ENCODE data around the gene GRB2. TPM values are rescaled to one million over a fixed set of nuclear protein-coding genes. Genes with fewer than 3 reads are reported as not detected.
"Not testable (repeated sequence)": the region's sequence is repeated elsewhere in the genome, so short reads cannot be mapped to it uniquely, and the experiment has no call there.

The GRB2 gene
- total RNA-seq, 1 experiment from 2014 or later: 101 TPM

DNA sequence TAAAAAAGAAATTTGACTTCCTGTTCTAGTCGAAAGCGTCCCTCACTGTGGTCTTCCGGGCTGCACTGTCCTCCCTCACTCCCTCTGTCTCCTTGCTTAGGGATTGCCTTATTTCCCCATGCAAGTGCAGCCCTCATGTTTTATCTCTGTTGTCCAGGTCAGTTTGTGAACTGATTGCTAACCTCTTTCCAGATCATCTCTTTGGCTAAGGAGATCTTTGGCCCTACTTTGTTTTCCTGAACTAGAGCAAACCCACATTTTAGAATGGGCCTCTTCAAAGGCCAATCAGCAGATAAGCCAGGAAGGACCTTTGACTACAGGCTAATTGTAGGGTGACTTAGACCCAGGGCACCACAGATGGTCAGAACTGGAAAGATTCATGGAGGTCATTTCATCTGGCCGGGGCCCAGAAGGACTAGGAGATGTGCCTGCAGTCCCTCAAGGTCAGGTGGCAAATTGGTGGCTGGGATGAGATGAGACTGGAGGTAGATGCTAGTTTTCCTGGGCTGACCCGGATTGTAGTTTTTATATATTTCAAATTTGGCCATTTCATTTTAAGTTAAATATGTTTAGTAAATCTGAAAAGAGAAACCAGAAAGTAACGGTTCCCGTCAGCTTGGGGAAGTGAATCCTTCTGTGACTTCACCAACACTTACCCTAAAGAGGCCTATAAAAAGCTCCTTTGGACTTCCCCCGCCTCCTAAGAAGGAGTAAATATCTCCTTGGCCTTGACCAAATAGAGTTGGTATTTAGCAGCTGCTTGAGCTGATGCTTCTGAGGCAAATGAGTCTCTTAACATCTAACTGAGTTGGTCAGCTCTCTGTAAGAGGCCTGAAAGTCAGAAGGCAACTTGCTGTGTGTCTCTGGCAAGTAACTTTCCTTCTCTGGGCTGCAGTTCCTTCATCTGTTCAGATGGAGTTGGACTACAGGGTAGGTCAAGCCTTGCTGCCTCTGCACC, 110.0 kb downstream of the GRB2 start:
- no peaks in the 10 kb centered on the region for H3K9me3 ChIP-seq (ENCODE audit: low read depth, low read length, poor library complexity, severe bottlenecking)
- CTCF ChIA-PET: no interaction called here
- no peak for TF ChIP-seq EZH2 (IDR thresholded peaks at IDR 0.05; ENCODE audit: borderline replicate concordance, low read depth, low read length, poor library complexity, severe bottlenecking)
- TF ChIP-seq, protein P1, sequence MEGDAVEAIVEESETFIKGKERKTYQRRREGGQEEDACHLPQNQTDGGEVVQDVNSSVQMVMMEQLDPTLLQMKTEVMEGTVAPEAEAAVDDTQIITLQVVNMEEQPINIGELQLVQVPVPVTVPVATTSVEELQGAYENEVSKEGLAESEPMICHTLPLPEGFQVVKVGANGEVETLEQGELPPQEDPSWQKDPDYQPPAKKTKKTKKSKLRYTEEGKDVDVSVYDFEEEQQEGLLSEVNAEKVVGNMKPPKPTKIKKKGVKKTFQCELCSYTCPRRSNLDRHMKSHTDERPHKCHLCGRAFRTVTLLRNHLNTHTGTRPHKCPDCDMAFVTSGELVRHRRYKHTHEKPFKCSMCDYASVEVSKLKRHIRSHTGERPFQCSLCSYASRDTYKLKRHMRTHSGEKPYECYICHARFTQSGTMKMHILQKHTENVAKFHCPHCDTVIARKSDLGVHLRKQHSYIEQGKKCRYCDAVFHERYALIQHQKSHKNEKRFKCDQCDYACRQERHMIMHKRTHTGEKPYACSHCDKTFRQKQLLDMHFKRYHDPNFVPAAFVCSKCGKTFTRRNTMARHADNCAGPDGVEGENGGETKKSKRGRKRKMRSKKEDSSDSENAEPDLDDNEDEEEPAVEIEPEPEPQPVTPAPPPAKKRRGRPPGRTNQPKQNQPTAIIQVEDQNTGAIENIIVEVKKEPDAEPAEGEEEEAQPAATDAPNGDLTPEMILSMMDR (conservative IDR thresholded peaks at IDR 0.05; ENCODE audit: low read depth, low read length): no peak
- H3K4me3 ChIP-seq (ENCODE audit: low read depth, low read length, poor library complexity, severe bottlenecking): no peak overlapping the region
- DNase-seq (ENCODE audit: low spot score): no peak
- H3K27me3 ChIP-seq (replicated peaks; ENCODE audit: insufficient read depth, low read depth, low read length, poor library complexity): no peaks in the 10 kb centered on the region
- no peak overlapping the region for H3K27ac ChIP-seq (ENCODE audit: low read depth, low read length, poor library complexity, severe bottlenecking)
- intact Hi-C loops (cut with micrococcal nuclease; ENCODE audit: unreplicated experiment): no loop called here
- POLR2A ChIA-PET (ENCODE audit: low non-redundant PET): no interaction called here
- H3K4me1 ChIP-seq (ENCODE audit: insufficient read depth, low read length, poor library complexity, severe bottlenecking): no peaks in the 10 kb centered on the region
- no peaks in the 10 kb centered on the region for H3K36me3 ChIP-seq (ENCODE audit: insufficient read depth, low read length, poor library complexity, severe bottlenecking)
- no TSS peak for BruUV-seq (replicated peaks)

DNA sequence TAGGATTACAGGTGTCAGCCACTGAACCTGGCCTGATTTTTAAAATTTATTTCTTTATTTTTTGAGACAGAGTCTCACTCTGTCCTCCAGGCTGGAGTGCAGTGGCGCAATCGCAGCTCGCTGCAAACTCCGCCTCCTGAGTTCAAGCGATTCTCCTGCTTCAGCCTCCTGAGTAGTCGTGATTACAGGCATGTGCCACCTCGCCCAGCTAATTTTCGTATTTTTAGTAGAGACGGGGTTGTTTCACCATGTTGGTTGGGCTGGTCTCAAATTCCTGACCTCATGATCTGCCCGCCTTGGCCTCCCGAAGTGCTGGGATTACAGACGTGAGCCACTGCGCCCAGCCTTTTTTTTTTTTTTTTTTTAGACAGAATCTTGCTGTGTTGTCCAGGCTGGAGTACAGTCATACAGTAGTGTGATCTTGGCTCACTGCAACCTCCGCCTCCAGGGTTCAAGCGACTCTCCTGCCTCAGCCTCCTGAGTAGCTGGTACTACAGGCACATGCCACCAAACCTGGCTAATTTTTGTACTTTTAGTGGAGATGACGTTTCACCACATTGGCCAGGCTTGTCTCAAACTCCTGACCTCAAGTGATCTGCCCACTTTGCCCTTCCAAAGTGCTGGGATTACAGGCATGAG, 112.5 kb downstream of the GRB2 start:
- H3K27me3 ChIP-seq (replicated peaks; ENCODE audit: insufficient read depth, low read depth, low read length, poor library complexity); POLR2A ChIA-PET (ENCODE audit: low non-redundant PET); H3K4me3 ChIP-seq (ENCODE audit: low read depth, low read length, poor library complexity, severe bottlenecking); H3K9me3 ChIP-seq (ENCODE audit: low read depth, low read length, poor library complexity, severe bottlenecking); H3K4me1 ChIP-seq (ENCODE audit: insufficient read depth, low read length, poor library complexity, severe bottlenecking); intact Hi-C loops (cut with micrococcal nuclease; ENCODE audit: unreplicated experiment); H3K36me3 ChIP-seq (ENCODE audit: insufficient read depth, low read length, poor library complexity, severe bottlenecking); BruUV-seq (replicated peaks); H3K27ac ChIP-seq (ENCODE audit: low read depth, low read length, poor library complexity, severe bottlenecking); DNase-seq (ENCODE audit: low spot score): not testable (repeated sequence)
- CTCF ChIA-PET: interaction anchor here (0.7 kb wide), 1 partner anchor 23 kb away, joined by 5 read pairs; no protein-coding TSS in a partner anchor

DNA sequence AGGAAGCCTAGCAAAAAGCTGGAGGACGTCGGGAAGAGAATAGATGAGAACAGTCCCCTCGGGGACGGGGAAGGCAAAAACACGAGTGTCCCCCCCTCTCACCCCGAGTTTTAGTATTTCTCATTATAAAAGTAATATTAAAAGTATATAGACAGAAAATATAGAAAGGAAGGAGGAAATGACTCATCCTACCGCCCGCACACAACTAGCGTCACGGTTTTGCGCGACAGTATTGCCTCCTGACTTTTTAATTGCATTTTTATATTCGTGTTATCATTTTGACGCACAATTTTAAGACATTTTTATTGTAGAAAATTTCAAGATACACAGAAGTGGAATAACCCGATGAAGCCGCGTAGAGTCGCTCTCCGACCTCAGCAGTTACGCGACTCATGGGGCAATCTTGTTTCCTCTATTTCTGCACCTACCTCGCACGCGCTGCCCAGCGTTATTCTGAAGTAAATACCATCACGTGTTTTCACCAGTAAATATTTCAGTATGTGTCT, 115.6 kb downstream of the GRB2 start:
- peak overlapping the region; percentile 90 for H3K27ac ChIP-seq (ENCODE audit: low read depth, low read length, poor library complexity, severe bottlenecking)
- no peaks in the 10 kb centered on the region for H3K4me1 ChIP-seq (ENCODE audit: insufficient read depth, low read length, poor library complexity, severe bottlenecking)
- TF ChIP-seq EZH2 (IDR thresholded peaks at IDR 0.05; ENCODE audit: borderline replicate concordance, low read depth, low read length, poor library complexity, severe bottlenecking): no peak
- TF ChIP-seq, protein P1 (conservative IDR thresholded peaks at IDR 0.05; ENCODE audit: low read depth, low read length): 0 out of 2 replicates have a peak, but pooled peaks have one; percentile 24
- H3K36me3 ChIP-seq (ENCODE audit: insufficient read depth, low read length, poor library complexity, severe bottlenecking): peaks cover 13% of the 10 kb centered on the region
- ChIA-PET POLR2A (ENCODE audit: low non-redundant PET) (interaction anchor here (0.6 to 1.4 kb wide), 2 partner anchors 19 to 40 kb away, joined by 5 read pairs; partner anchors contain the start of gene MIF4GD), CTCF (interaction anchor here (1.4 kb wide), 1 partner anchor 19 kb away, joined by 16 read pairs; the partner anchor contains the start of gene MIF4GD)
- H3K4me3 ChIP-seq (ENCODE audit: low read depth, low read length, poor library complexity, severe bottlenecking): peak overlapping the region; percentile 87
- no peaks in the 10 kb centered on the region for H3K9me3 ChIP-seq (ENCODE audit: low read depth, low read length, poor library complexity, severe bottlenecking)
- BruUV-seq (replicated peaks): TSS peak; percentile 85
- DNase-seq (ENCODE audit: low spot score): peak; percentile 74
- intact Hi-C loops (cut with micrococcal nuclease; ENCODE audit: unreplicated experiment): no loop called here
- no peaks in the 10 kb centered on the region for H3K27me3 ChIP-seq (replicated peaks; ENCODE audit: insufficient read depth, low read depth, low read length, poor library complexity)

Measured in A673 (cell line).